Activated CD8-positive, alpha-beta memory T cell treated with anti-CD3 and anti-CD28 coated beads for 4 hours (primary cell): ENCODE data around the gene AXDND1.
"Not testable (repeated sequence)": the region's sequence is repeated elsewhere in the genome, so short reads cannot be mapped to it uniquely, and the experiment has no call there.

Experiments used
- DNase-seq, 2 donors: peaks; one replicate each; pipeline ENCODE4 v3.0.0-alpha.2; 2020; ENCODE audit warnings: low read depth in 2 of 2

The AXDND1 gene

GRCh38 chr1:179474713-179475112 lies 108.9 kb downstream of the AXDND1 start:
- DNase-seq = no peak

GRCh38 chr1:179476484-179476883 lies 110.7 kb downstream of the AXDND1 start:
- no peak for DNase-seq

- no peak for DNase-seq
Observed at GRCh38 chr1:179478370-179478769, 112.6 kb downstream of the AXDND1 start.

- DNase-seq = no peak
Observed at GRCh38 chr1:179490611-179491010, 124.8 kb downstream of the AXDND1 start.

- no peak for DNase-seq
Observed at GRCh38 chr1:179493323-179493722, 127.6 kb downstream of the AXDND1 start.

GRCh38 chr1:179506199-179506598 lies 140.4 kb downstream of the AXDND1 start:
- no peak for DNase-seq

- DNase-seq = no peak
Observed at GRCh38 chr1:179509384-179509783, 143.6 kb downstream of the AXDND1 start.

- DNase-seq = no peak
Observed at GRCh38 chr1:179510038-179510437, 144.3 kb downstream of the AXDND1 start.

- no peak for DNase-seq
Observed at GRCh38 chr1:179516976-179517705, 151.4 kb downstream of the AXDND1 start.

GRCh38 chr1:179518544-179518943 lies 152.8 kb downstream of the AXDND1 start:
- DNase-seq = not testable (repeated sequence)

- no peak for DNase-seq
Observed at GRCh38 chr1:179529482-179530195, 163.9 kb downstream of the AXDND1 start.

GRCh38 chr1:179530352-179530751 lies 164.6 kb downstream of the AXDND1 start:
- DNase-seq = no peak

- DNase-seq = no peak
Observed at GRCh38 chr1:179541774-179542173, 176.0 kb downstream of the AXDND1 start.

GRCh38 chr1:179545321-179545720 lies 179.6 kb downstream of the AXDND1 start:
- no peak for DNase-seq

GRCh38 chr1:179547021-179547535 lies 181.3 kb downstream of the AXDND1 start:
- no peak for DNase-seq

GRCh38 chr1:179548666-179549367 lies 183.0 kb downstream of the AXDND1 start:
- no peak for DNase-seq

- no peak for DNase-seq
Observed at GRCh38 chr1:179549368-179549700, 183.6 kb downstream of the AXDND1 start.

- no peak for DNase-seq
Observed at GRCh38 chr1:179550746-179551682, 185.2 kb downstream of the AXDND1 start.

- no peak for DNase-seq
Observed at GRCh38 chr1:179554427-179554826, 188.7 kb downstream of the AXDND1 start.

- DNase-seq = no peak
Observed at GRCh38 chr1:179558078-179558477, 192.3 kb downstream of the AXDND1 start.

GRCh38 chr1:179575497-179576314 lies 209.9 kb downstream of the AXDND1 start, which contains the start of gene NPHS2:
Gene NPHS2, minus strand, starts transcription at chr1:179575948. Its CDS starts 84 bp downstream, at chr1:179575864.
- DNase-seq = no peak
